Gastroesophageal sphincter (tissue), 3 donors: Measurements from ENCODE around the gene PDE8A.

Source experiments
- CTCF ChIP-seq, 4 experiments: fragments of 200-600 bp in 2 of 4; fragments of 450-650 bp in 2 of 4; sonication (generic) in 1 of 4; IDR thresholded peaks; one replicate each; pipeline ENCODE4 v1.5.1; 2017 to 2019; ENCODE audit warnings: antibody characterized with exemption in 4 of 4, mild to moderate bottlenecking in 2 of 4, moderate library complexity in 2 of 4
- POLR2A ChIP-seq, 2 donors: fragments of 450-650 bp; IDR thresholded peaks; one replicate each; pipeline ENCODE4 v1.6.1; 2017; ENCODE audit warnings: antibody characterized with exemption in 2 of 2, mild to moderate bottlenecking in 2 of 2, moderate library complexity in 1 of 2

- TF ChIP-seq CTCF (IDR thresholded peaks at IDR 0.05) (no peak), POLR2A (IDR thresholded peaks at IDR 0.05) (no peak)
These were observed 127.7 kb downstream of the PDE8A start for GRCh38 chr15:85109333-85109732.
